Activated T-cell treated with anti-CD3 and anti-CD28 coated beads, Interleukin-2, amount 50 U/mL, for 4 hours (primary cell): ENCODE results near the gene MYO9A. TPM values are rescaled to one million over a fixed set of nuclear protein-coding genes. Genes with fewer than 3 reads are reported as not detected.
"Not testable (repeated sequence)": the region's sequence is repeated elsewhere in the genome, so short reads cannot be mapped to it uniquely, and the experiment has no call there.

Experiments used
- ATAC-seq, 2 donors: fragments of 200-7000 bp; cut with Tn5 transposase; one replicate each; pipeline ENCODE4 v1.10.0; 2021
- DNase-seq: peaks from one replicate; pipeline ENCODE4 v3.0.0-alpha.2; 2020
- H3K27me3 Mint-ChIP-seq: one replicate; pipeline ENCODE4 v1.8.0; 2021; ENCODE audit warnings: low read depth, mixed read lengths
- H3K36me3 Mint-ChIP-seq: one replicate; pipeline ENCODE4 v1.8.0; 2022; ENCODE audit warnings: mixed read lengths; ENCODE audit not compliant: insufficient read depth
- H3K4me1 Mint-ChIP-seq: one replicate; pipeline ENCODE4 v1.8.0; 2021; ENCODE audit warnings: low read depth, mixed read lengths
- H3K4me3 Mint-ChIP-seq: one replicate; pipeline ENCODE4 v1.8.0; 2021; ENCODE audit warnings: mild to moderate bottlenecking, moderate library complexity, mixed read lengths
- H3K9me3 Mint-ChIP-seq: one replicate; pipeline ENCODE4 v1.8.0; 2021; ENCODE audit warnings: mixed read lengths
- total RNA-seq, 3 donors: library from RNA; stranded (reverse); gene quantifications; one replicate each; pipeline ENCODE4 v1.2.1, GENCODE V29; 2021

Gene MYO9A
- total RNA-seq, 3 donors from 2014 or later, result 15.9 to 18.9 (median 17.1) TPM

- Mint-ChIP-seq H3K36me3 (peaks cover 13% of the 10 kb centered on the region), H3K9me3 (peaks cover 8% of the 10 kb centered on the region), H3K4me1 (peaks cover 19% of the 10 kb centered on the region), H3K4me3 (no peak overlapping the region), H3K27me3 (no peaks in the 10 kb centered on the region)
- ATAC-seq (no peak), DNase-seq (no peak)
These were observed 60.3 kb downstream of the MYO9A start for GRCh38 chr15:72057548-72058091.

GRCh38 chr15:72056217-72056616 lies 61.7 kb downstream of the MYO9A start:
- not testable (repeated sequence) for H3K27me3 Mint-ChIP-seq, DNase-seq, ATAC-seq, H3K36me3 Mint-ChIP-seq, H3K9me3 Mint-ChIP-seq, H3K4me3 Mint-ChIP-seq
- peaks cover 19% of the 10 kb centered on the region for H3K4me1 Mint-ChIP-seq

DNA sequence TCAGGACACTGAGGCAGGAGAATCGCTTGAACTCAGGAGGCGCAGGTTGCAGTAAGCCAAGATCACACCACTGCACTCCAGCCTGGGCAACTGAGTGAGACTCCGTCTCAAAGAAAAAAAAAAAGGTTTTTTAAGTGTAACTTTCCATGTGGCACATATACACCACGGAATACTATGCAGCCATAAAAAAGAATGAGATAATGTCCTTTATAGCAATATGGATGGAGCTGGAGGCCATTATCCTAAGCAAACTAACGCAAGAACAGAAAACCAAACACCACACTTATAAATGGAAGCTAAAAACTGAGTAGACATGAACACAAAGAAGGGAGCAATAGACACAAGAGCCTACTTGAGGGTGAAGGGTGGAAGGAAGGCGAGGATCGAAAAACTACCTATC lies 64.7 kb downstream of the MYO9A start:
- not testable (repeated sequence) for H3K27me3 Mint-ChIP-seq, H3K9me3 Mint-ChIP-seq, ATAC-seq, H3K36me3 Mint-ChIP-seq, DNase-seq, H3K4me3 Mint-ChIP-seq
- H3K4me1 Mint-ChIP-seq, result peaks cover 14% of the 10 kb centered on the region

DNA sequence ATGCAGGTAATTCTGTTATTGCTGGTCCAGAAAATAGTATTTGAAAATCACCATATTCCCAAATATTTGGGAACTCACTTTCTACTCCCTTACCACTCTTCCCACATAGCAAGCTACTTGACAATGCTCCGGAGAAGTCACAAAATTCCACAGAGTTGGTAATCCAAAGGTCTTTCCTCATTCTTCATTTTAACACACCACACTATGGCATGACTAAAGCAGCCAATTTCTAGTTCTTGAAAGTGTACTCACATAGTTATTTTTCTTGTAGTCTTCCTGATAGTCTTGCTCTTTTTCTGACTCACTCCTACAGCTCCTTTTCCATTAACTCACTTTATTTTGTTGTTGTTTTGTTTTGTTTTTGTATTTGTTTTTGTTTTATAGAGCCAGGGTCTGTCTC lies 67.2 kb downstream of the MYO9A start:
- ATAC-seq (no peak), DNase-seq (no peak)
- peaks cover 3% of the 10 kb centered on the region for H3K9me3 Mint-ChIP-seq
- H3K36me3 Mint-ChIP-seq, result peaks cover 13% of the 10 kb centered on the region
- H3K4me1 Mint-ChIP-seq, result peaks cover 5% of the 10 kb centered on the region
- no peak overlapping the region for H3K4me3 Mint-ChIP-seq
- H3K27me3 Mint-ChIP-seq, result no peaks in the 10 kb centered on the region

DNA sequence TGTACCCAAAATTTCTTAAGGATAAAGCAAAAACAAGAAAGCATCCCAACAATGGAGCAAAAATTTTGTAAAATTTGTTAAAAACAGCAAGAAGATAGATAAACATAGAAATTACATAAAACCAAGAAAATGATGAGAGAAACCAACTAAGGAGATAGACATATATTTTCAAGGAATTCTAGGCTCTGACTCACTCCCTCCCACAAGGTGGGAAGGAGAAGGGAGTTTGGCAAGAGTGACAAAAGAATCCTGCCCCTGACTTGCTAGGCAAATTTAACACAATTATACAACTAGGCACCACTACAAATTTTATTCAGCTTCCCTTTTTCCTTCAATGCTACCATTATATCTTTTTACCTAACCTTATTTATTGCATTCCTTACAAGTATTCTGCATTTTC lies 70.9 kb downstream of the MYO9A start:
- no peak for DNase-seq
- no peak for ATAC-seq

DNA sequence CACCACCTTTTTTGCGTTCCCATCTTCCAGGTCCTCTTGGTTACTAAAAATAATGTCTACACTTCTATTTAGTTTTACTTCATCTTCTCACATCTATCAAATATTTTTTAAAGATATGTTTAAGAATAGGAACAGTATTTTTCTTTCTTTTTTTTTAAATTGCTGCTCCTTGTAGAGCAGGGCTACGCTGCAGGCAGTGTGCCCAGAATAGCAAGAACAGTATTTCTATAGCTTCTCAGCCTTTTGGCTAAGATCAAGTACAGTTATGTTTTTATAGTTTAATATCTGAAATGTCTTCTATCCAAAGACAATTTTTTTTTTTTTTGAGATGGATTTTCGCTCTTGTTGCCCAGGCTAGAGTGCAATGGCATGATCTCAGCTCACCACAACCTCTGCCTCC lies 73.0 kb downstream of the MYO9A start:
- Mint-ChIP-seq H3K4me1 (peaks cover 1% of the 10 kb centered on the region), H3K27me3 (no peaks in the 10 kb centered on the region), H3K9me3 (no peaks in the 10 kb centered on the region), H3K36me3 (peaks cover 35% of the 10 kb centered on the region), H3K4me3 (no peak overlapping the region)
- ATAC-seq (no peak), DNase-seq (no peak)

More for the DNA sequence above, 70.9 kb downstream of the MYO9A start:
- H3K9me3 Mint-ChIP-seq, result no peaks in the 10 kb centered on the region
- H3K27me3 Mint-ChIP-seq, result no peaks in the 10 kb centered on the region
- peaks cover 20% of the 10 kb centered on the region for H3K36me3 Mint-ChIP-seq
- peaks cover 3% of the 10 kb centered on the region for H3K4me1 Mint-ChIP-seq
- no peak overlapping the region for H3K4me3 Mint-ChIP-seq

DNA sequence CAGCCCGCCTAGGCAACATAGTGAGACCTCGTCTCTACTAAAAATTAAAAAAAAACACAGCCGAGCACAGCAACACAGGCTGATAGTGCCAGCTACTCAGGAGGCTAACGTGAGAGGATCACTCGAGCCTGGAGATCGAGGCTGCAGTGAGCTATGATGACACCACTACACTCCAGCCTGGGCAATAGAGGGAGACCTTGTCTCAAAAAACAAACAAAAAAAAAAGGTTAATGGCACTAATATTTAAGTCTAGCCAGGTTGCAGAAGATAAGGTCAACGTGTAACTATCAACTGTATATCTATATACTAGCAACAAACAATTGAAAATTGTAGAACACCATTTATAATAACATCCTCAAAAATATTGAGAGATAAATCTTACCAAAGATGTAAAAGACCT lies 75.1 kb downstream of the MYO9A start:
- H3K36me3 Mint-ChIP-seq, result peaks cover 43% of the 10 kb centered on the region
- no peak overlapping the region for H3K4me3 Mint-ChIP-seq
- peaks cover 5% of the 10 kb centered on the region for H3K9me3 Mint-ChIP-seq
- H3K27me3 Mint-ChIP-seq, result no peaks in the 10 kb centered on the region
- H3K4me1 Mint-ChIP-seq, result peaks cover 4% of the 10 kb centered on the region
- ATAC-seq, result no peak
- DNase-seq, result no peak

DNA sequence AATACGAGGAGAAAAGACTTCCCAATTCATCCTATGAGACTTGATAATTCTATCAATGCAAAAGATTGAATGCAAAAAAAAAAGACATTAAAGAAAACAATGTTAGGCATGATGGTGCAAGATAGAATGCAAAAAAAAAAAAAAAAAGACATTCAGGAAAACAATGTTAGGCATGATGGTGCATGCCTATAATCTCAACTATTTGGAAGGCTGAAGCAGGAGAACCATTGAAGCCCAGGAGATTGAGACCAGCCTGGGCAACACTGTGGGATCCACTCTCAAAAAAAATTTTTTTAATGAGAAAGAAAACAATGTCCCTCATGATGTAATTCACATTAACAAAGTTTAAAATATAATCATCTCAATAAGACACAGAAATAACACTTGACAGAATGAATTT lies 75.9 kb downstream of the MYO9A start:
- DNase-seq, result no peak
- no peak for ATAC-seq
- Mint-ChIP-seq H3K4me1 (peaks cover 6% of the 10 kb centered on the region), H3K27me3 (no peaks in the 10 kb centered on the region), H3K9me3 (peaks cover 11% of the 10 kb centered on the region), H3K4me3 (no peak overlapping the region), H3K36me3 (peaks cover 43% of the 10 kb centered on the region)

DNA sequence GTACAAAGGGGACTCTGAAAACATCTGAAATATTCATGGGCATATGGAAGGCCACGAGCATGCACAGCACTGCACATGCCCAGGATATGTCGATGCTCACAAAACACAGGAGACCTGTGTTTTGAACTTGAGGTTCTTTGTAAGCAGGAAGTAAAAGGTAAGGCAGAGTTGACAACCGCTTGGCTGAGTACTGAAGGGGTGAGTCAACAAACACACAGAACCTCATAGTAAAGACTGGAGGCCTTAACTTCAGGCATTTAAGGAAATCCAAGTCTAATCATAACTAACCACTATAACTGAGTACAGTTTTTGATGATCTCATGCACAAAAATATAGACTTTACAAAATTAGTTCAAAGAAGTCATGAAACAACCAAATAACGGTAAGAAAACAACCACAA lies 80.6 kb downstream of the MYO9A start:
- H3K36me3 Mint-ChIP-seq, result peaks cover 22% of the 10 kb centered on the region
- H3K4me1 Mint-ChIP-seq, result peaks cover 6% of the 10 kb centered on the region
- H3K27me3 Mint-ChIP-seq, result no peaks in the 10 kb centered on the region
- peaks cover 13% of the 10 kb centered on the region for H3K9me3 Mint-ChIP-seq
- no peak for DNase-seq
- H3K4me3 Mint-ChIP-seq, result no peak overlapping the region
- ATAC-seq, result no peak

DNA sequence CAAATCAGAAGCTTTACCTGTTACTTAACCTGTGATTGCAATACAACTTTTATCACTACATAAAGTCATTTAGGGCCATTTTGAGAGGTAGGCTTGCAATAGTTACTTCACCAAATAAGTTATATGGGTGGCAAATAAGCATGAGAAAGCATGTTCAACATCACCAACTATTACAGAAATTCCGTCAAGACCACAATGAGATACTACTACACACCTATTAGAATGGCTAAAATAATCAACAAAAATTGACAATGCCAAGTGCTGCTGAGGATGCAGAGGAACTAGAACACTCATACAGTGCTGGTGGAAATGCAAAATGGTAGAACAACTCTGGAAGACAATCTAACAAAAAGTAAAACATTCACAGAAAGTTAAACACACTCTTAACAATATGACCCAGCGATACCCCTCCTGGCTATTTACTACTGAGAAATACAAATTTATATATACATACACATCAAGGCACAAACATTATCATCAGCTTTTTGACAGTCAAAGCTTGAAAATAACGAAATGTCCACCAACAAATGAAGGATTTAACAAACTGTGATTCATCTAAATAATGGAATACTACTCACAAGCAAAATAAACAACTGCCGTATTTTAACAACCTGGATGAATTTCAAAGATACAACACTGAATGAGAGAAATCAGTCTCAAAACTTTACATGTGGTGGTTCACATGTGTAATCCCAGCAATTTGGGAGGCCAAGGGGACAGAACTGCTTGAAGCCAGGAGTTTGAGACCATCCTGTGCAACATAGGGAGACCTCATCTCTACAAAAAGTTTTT lies 82.9 kb downstream of the MYO9A start:
- ATAC-seq (no peak), DNase-seq (no peak)
- no peak overlapping the region for H3K4me3 Mint-ChIP-seq
- peaks cover 11% of the 10 kb centered on the region for H3K36me3 Mint-ChIP-seq
- peaks cover 6% of the 10 kb centered on the region for H3K4me1 Mint-ChIP-seq
- no peaks in the 10 kb centered on the region for H3K27me3 Mint-ChIP-seq
- H3K9me3 Mint-ChIP-seq, result peaks cover 13% of the 10 kb centered on the region

DNA sequence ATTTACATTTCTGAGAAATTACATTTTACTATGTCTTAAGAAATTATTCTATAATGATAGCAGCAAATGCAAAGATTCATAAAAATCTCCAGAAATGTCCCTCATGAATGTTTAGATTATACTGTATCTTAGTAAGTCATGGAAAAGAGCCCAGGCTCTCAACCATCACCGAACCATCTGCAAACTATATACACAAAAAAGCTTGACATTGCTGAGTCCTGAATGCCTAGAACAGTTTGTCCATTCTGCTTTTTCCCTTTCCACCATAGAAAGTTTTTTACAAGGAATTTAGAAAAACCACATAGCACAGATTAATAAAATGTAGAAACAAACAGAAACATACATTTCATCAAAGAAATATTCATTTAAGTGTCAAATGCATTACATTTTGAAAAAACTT lies 83.6 kb downstream of the MYO9A start:
- no peak for DNase-seq

GRCh38 chr15:72033711-72034110 lies 84.2 kb downstream of the MYO9A start:
- DNase-seq, result no peak
- peaks cover 13% of the 10 kb centered on the region for H3K9me3 Mint-ChIP-seq
- no peak overlapping the region for H3K4me3 Mint-ChIP-seq
- no peaks in the 10 kb centered on the region for H3K27me3 Mint-ChIP-seq
- peaks cover 11% of the 10 kb centered on the region for H3K36me3 Mint-ChIP-seq
- no peak for ATAC-seq
- peaks cover 6% of the 10 kb centered on the region for H3K4me1 Mint-ChIP-seq

More for the DNA sequence above, 83.6 kb downstream of the MYO9A start:
- ATAC-seq, result no peak
- peaks cover 13% of the 10 kb centered on the region for H3K9me3 Mint-ChIP-seq
- H3K4me3 Mint-ChIP-seq, result no peak overlapping the region
- no peaks in the 10 kb centered on the region for H3K27me3 Mint-ChIP-seq
- H3K4me1 Mint-ChIP-seq, result peaks cover 6% of the 10 kb centered on the region
- H3K36me3 Mint-ChIP-seq, result peaks cover 11% of the 10 kb centered on the region

- H3K4me1 Mint-ChIP-seq, result peaks cover 4% of the 10 kb centered on the region
- H3K4me3 Mint-ChIP-seq, result no peak overlapping the region
- ATAC-seq (no peak), DNase-seq (no peak)
- H3K36me3 Mint-ChIP-seq, result peaks cover 8% of the 10 kb centered on the region
- H3K9me3 Mint-ChIP-seq, result peaks cover 12% of the 10 kb centered on the region
- H3K27me3 Mint-ChIP-seq, result no peaks in the 10 kb centered on the region
These were observed 84.7 kb downstream of the MYO9A start for GRCh38 chr15:72033285-72033684.

- H3K27me3 Mint-ChIP-seq, result no peaks in the 10 kb centered on the region
- peaks cover under 1% of the 10 kb centered on the region for H3K4me1 Mint-ChIP-seq
- no peak for DNase-seq
- no peak for ATAC-seq
- H3K9me3 Mint-ChIP-seq, result no peaks in the 10 kb centered on the region
- H3K36me3 Mint-ChIP-seq, result peaks cover 26% of the 10 kb centered on the region
- no peak overlapping the region for H3K4me3 Mint-ChIP-seq
These were observed 96.3 kb downstream of the MYO9A start for GRCh38 chr15:72021604-72022003.

- H3K27me3 Mint-ChIP-seq, result no peaks in the 10 kb centered on the region
- no peaks in the 10 kb centered on the region for H3K9me3 Mint-ChIP-seq
- ATAC-seq (no peak), DNase-seq (no peak)
- H3K4me3 Mint-ChIP-seq, result no peak overlapping the region
- H3K4me1 Mint-ChIP-seq, result no peaks in the 10 kb centered on the region
- H3K36me3 Mint-ChIP-seq, result peaks cover 28% of the 10 kb centered on the region
These were observed 97.2 kb downstream of the MYO9A start for GRCh38 chr15:72020799-72021198.
